ENCODE measurements around the gene DSC1.
"Not testable (repeated sequence)": the region's sequence is repeated elsewhere in the genome, so short reads cannot be mapped to it uniquely, and the experiment has no call there.

The DSC1 gene

DNA sequence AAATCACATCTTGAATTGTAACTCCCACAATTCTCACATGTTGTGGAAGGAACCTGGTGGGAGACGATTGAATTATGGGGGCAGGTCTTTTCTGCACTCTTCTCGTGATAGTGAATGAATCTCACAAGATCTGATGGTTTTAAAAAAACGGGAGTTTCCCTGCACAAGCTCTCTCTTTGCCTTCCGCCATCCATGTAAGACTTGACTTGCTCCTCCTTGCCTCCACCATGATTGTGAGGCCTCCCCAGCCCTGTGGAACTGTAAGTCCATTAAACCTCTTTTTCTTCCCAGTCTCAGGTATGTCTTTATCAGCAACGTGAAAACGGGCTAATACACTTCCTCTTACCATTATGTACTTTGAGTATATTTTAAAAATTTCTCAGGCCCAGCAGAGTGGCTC is 14.7 kb upstream of the DSC1 start:
- FAIRE-seq; DNase-seq (ENCODE audit: insufficient read length, low spot score): not testable (repeated sequence)

DNA sequence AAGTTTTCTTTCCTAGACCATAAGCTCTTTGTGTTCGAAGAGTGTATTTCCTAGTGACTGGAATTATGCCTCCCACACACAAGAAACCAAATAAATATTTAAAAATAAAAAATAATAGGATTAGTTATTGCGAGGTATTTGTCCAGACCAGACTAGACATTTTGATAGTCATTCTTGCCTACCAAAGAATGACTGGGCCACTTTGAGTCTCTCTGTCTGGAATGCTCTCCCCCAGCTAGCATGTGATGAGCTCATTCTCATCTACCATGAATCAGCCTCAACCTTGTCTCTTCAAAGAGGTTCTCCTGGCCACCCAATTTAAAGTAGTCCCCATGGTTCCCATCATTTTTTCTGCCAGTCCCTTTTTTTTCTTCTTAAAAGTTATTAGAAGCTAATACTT is 13.9 kb upstream of the DSC1 start:
- FAIRE-seq (no peak), DNase-seq (ENCODE audit: insufficient read length, low spot score) (no peak)

DNA sequence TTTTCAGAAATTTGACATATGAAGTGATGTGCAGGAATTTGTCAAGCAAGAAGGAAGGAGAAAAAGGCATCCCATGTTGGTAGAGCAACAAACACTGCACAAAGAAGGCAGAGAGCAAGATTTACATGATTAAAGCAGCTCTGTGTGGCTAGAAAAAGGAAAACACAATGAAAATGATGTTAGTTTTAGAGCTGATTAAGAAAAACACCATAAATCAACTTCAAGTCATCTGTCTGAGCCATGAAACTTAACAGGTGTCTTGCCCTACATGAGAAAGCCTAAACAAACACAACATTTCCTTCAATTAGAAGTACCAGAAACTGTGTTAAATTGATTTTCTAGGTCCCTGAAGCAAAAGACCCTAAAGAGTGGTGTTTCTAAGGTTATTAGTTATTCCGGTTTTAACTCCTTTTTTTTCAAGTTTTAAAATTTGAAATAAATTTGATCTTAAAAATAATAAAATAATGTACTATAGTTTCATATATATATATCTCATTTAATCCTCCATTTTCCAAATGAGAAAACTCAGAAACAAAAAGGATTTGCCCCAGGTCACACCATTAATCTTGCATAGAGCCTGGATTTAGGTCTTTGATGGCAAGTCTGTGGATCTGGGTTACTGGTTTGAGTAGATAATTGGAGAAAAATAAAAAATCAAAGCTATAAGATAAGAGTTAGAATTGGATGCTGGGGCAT is 8.6 kb upstream of the DSC1 start:
- DNase-seq (ENCODE audit: insufficient read length, low spot score) (no peak), FAIRE-seq (no peak)

DNA sequence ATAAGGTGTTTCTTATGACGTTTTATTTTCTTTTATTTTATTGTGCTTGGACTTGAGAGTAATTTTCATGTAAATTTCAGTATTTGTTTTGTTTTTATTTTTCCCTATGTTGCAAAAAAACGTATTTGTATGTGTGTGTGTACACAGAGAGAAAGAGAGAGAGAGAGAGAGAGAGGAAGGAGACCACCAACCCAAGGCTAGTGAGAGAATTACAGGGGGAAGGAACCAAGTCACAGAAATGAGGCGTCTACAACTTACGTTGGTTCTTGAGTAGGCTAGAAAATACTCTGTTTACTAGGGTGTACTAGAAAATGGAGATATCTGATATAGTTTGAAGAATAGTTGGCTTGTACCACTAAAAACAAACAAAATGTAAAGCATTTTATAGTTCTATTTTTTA is 7.7 kb upstream of the DSC1 start:
- FAIRE-seq: no peak
- DNase-seq (ENCODE audit: insufficient read length, low spot score): no peak

DNA sequence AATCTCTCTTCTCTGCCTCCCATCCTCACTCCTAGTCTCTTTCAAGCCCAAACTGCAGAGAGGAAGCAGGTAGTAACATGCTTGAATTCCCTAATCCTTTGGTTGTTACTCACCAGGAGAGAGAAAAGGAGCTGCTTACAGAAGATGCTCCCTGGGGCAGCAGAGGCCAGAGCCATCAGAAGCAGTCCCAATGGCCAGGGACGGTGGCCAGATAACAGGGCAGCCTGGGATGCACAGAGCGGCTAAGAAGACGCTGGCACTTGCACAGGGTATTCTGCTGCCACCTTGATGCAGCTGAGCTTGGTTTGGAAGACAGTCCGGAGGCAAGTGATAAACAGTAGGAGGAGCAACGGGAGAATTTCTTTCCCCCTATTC is 250 bp downstream of the DSC1 start:
- DNase-seq (ENCODE audit: insufficient read length, low spot score) (no peak), FAIRE-seq (no peak)

DNA sequence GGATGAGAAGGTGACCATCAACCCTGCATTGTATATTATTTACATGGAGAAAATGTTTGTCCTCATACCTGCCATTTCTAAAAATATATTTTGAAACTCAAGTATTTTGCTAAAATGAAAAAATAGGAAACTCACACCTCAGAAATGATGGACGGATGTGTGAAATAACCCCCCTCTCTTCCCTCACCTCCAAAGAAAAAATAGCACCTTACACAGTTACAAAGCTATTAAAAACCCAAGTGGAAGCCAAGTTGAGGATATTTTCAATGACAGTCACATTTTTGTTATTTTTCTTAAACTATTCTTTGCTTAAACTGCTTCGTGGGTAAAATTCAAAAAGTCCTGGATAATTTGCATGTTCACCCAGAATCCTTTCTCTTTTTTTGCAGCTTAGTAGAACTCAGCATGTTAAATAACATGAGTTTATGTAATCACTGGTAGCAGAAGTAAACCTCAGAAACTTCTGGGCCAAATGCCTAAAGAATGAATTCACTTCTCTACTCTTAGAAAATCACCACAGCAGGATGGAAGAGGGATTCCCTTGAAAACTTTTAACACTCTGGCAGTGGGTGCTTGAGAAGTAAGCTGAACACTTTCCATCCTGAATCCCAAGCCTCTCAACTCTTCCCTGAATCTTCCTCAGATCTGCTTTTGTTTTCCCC is 768 bp downstream of the DSC1 start:
- DNase-seq (ENCODE audit: insufficient read length, low spot score) (no peak), FAIRE-seq (no peak)

DNA sequence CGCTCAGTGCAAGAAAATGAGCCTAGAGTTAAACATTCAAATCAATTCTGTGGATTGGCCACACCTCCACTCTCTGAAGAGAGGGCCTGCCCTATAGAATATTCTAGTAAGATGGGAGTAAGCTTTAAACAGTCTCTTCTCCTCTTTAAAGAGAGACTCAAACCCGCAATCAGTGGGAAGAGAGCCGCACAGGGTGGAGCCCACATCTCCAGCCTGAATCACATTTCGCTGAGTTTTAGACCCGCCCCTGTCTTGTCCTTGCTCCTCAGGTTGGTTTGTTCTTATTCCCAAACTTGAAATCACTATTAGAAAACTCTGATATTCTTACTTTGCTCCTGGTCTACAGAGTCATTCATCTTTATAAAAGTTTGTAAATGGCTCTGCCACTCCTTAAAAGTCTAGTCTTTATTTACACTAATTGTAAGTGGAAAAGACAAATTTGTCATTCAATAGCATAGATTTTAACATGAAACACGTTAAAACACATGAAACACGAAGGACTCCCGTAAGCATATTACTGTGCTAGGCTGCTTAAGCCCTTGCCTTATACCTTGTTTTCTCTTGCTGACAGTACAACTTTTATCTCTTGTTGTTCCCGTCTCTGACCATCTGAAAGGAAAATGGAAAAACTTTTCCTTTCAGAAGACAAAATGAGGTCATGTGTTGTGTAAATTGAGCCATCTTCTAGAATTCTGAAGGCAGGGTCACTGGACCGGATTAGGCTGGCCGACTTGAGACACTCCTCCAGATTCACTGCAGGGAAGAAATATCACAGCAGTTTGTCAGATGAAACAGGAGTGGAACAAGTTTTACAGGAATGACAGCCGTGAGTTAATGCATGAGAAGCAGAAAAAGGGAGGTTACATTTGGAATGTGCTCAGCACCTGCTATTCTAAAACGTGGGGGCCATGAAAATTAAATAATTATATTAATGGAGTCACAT is 5.6 kb downstream of the DSC1 start:
- no peak for DNase-seq (ENCODE audit: insufficient read length, low spot score)
- no peak for FAIRE-seq

DNA sequence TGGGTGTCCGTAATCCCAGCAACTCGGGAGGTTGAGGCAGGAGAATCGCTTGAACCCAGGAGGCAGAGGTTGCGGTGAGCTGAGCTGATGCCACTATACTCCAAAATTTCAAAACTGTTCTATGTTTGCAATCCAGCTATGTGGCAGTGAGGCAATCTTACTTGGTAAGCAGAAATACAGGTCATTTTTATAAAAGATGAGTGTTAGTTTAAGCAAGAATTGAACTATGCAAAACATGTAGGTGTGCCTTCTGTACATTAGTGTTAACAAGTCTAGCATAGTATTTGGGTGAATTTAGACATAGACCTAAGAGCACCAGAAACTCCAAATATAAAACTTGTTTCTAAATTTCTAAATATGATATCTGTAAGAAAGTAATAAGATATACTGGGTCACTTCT is 7.2 kb downstream of the DSC1 start:
- DNase-seq (ENCODE audit: insufficient read length, low spot score) (no peak), FAIRE-seq (no peak)

DNA sequence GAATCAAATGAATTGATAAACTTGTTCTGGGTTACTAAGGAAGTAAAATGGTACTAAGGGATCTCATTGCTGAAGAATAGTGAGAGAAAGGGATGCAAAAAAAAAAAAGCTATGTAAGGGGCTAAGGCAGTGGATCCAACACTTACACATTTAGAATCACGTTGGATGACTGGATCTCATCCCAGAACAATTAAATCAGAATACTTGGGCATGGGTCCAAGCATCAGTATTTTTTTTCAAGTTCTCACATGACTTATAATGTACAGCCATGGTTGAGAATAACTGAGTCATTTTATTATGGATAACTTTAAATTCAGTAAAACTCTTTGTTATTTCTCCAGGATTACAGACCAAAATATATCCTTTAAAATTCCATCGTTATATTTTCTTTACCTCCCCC is 8.5 kb downstream of the DSC1 start:
- FAIRE-seq (no peak), DNase-seq (ENCODE audit: insufficient read length, low spot score) (no peak)

DNA sequence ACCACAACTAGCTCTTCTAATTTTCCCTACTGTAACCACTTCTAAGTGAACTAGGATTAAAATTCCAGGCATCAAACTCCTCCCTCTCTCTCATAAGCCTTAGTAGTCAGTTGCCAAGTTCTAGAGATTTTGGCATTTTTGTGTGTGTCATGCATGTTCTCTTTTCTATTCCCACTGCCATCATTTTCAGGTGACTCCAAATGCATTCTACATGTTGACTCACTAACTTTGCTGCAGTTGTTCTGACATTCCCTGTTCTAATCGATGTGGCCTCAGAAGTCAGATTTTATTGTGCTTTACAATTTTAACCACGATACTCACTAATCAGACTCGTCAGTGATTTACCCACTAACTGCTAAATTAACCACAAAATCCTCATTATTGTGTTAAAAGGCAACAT is 13.3 kb downstream of the DSC1 start:
- FAIRE-seq (no peak), DNase-seq (ENCODE audit: insufficient read length, low spot score) (no peak)

DNA sequence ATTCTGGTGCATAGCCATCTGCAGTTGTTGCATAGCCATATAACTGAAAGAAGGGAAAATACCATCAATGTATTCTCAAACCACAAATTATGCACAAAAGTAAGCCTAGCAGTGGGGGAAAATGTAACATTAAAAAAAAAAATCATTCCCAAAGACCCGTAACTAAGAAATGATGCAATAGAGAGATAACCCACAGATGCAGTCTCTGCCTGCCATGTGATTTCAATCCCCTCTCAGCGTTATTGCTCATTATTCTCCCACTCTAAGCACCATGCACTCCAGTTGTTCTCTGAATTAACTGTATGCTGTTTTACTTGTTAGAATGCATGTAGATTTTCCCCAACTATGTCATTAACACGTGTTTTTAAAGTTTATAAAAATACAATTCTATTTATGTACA is 14.1 kb downstream of the DSC1 start:
- DNase-seq (ENCODE audit: insufficient read length, low spot score): no peak
- no peak for FAIRE-seq

DNA sequence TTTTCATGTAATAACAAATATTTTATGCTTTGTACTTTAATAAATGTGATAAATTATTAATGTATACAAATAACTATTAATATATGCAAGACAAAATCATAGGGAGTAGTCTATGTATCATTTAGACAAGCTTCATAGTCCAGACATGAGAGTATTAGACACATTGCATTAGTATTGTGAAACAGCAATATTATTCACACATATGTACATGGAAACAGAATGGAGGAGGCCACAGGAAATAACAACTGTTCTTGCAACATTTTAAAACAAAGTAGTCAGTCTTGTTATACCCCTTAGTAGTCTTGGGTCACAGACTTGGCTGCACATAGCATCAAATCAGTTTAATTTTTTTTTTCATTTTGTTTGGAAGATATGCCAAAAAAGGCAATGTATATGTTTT is 15.8 kb downstream of the DSC1 start:
- FAIRE-seq (no peak), DNase-seq (ENCODE audit: insufficient read length, low spot score) (no peak)

DNA sequence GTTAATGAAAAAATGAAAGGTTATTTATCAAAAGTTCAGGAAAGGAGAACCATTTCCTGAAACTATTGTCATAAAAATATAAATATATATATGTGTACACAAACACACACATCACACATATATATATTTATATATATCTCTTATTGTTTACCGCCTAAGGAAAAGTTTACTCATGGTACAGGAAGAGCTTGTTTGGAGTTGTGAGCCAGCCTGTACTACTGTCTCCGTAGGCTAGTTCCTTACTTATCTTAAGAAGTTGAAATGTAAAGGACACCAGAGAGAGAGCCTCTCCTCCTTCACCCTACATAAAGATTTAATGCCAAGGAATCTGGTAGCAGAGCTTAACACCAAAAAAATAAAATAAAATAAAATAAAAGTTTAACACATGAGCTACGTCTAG is 19.6 kb downstream of the DSC1 start:
- DNase-seq (ENCODE audit: insufficient read length, low spot score) (no peak), FAIRE-seq (no peak)

DNA sequence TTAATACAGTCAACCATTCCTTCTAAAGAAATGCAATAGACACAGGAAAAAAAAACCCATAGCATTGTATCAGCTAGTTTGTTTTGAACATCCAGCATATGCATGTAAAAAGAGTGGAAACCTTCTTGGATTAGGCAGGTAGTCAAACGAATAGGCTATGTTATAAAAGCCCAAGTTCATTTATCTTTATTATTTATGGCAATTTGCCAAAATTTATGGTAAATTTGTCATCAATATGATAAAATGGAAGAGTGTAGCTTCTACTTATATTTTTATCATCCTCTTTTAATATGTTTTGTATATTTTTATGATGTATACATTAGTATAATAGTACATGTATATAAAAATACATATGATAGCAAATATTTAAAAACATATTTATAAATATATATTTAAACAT is 23.9 kb downstream of the DSC1 start:
- FAIRE-seq (no peak), DNase-seq (ENCODE audit: insufficient read length, low spot score) (no peak)

DNA sequence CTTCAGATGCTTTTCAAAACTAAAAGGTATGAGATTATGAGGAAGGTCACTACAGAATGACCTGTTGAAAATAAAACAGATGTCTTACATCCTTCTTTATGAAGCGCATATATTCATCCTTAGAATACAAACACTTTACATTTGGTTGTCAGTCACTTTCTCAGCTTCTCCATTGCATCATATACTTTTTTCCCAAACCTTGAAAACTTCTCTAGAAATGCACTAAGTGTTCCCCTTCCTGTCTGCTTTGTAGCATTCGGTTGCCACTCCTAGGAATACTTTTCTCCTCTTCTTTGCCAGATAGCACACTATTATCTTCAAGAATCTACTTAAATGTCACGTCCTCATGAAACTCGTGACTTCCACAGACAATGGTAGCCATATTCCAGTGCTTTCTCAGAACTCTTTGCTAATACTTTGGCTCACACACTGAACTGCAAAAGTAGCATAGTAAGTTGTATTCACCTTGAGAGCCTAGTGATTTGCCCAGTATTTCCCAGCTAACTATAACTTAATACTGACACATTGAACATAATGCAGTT is 27.6 kb downstream of the DSC1 start:
- FAIRE-seq (no peak), DNase-seq (ENCODE audit: insufficient read length, low spot score) (no peak)

DNA sequence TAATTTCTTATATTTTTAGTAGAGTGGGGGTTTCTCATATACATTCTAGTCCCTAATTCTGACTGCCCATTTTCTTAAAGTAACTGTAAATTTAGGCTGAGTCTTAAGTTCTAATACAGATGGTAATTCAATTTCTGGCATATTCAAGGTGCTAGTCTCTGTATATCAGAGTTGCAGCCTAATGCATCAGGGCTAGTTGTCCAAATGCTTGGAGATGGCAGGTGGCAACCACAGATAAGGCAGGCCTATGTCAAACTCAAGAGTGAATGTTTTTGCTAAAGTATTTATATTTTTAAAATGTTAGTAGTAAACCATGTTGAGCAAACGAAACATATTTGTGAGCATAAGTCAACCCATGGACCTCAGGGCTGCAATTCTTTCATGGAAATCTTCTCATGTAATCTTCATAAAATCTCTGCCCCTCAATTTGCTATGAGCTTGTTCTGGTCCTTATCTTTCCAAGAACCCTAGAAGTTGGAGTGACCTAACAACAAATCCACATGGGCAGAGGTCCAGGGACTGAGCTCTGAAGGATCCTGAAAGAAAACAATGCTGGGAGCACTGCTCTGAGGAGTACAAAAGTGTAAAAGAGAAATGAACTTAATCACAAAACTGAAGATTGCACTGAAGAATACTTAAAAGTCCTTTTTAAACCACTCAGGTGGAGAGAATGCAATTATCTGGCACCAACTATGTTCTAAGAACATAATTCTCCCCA is 33.1 kb downstream of the DSC1 start:
- FAIRE-seq: no peak
- DNase-seq (ENCODE audit: insufficient read length, low spot score): no peak

DNA sequence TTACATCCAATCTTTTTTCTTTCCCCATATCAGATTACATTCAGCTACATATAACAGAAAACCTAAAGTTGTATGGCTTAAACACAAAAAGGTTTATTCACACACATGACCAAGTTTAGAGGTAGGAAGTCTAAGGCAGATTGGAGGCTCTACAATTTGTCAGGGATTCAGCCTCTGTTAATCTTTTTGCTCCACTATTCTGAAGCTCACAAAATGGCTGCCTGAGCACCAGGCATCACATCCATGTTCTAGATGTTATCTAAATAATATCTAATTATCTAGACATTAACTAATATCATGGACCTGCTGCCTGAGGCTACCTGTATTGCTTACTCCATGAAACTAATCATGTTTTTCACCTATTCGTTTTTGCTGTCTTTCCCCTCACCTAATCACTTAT is 36.8 kb downstream of the DSC1 start:
- no peak for FAIRE-seq
- no peak for DNase-seq (ENCODE audit: insufficient read length, low spot score)

DNA sequence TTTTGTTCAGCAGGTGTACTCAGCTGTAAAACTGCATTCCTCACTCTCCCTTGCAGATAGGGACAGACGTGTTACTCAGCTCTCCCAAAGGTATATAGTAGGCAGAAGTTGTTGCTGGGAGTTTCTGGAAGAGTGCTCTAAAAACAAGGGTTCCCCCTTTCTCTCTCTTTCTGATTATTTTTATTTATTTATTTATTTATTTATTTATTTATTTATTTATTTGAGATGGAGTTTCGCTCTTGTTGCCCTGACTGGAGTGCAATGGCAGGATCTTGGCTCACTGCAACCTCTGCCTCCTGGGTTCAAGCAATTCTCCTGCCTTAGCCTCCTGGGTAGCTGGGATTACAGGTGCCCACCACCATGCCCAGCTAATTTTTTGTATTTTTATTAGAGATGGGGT is 39.5 kb downstream of the DSC1 start:
- DNase-seq (ENCODE audit: insufficient read length, low spot score); FAIRE-seq: not testable (repeated sequence)

DNA sequence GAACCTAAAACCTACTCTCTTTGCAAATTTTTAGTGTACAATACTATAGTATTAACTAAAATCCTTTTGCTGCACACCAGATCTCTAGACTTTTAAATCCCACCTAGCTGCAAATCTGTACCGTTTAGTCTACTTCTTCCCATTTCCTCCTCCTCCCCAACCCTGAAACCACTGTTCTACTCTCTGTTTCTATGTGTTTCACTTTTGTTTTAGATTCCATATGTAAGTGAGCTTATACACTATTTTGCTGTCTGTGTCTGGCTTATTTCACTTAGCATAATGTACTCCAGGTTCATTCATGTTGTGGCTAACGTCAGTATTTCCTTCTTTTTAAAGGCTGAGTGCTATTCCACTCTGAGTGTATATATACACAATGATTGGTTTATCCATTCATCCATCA is 42.1 kb downstream of the DSC1 start:
- no peak for DNase-seq (ENCODE audit: insufficient read length, low spot score)
- no peak for FAIRE-seq

DNA sequence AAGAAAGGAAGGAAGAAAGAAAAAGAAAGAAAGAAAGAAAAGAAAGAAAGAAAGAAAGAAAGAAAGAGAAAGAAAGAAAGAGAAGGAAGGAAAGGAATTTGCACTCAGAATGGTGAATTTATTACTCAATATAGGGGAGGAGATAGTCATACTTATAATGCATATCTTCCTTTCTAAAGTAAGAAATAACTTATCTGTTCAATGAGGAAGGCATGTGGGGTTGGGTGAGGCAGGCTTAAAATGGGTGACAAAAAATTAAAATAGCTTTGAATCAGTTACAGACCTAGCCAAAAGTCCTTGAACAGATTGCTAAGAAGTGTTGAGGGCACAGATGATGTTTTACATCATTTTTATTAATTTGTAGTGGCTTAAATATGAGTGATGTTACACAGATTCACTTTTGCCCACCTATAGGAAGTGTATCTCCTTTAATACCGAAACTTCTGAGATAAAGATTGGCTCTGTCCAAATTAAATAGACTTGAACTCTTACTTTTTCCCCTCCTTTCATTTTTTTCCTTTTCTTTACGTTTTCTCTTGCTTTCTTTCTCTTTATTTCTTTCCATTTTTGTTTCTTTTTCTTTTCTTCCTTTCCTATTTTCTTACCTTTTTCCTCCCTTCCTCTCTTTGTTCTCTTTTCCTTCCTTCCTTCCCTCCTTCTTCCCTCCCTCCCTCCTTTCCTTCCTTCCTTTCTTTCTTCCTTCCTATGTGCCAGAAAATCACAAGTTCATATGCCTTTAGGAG is 45.6 kb downstream of the DSC1 start:
- DNase-seq (ENCODE audit: insufficient read length, low spot score) (no peak), FAIRE-seq (no peak)
